ENCODE data around the gene UGCG.
"Not testable (repeated sequence)": the region's sequence is repeated elsewhere in the genome, so short reads cannot be mapped to it uniquely, and the experiment has no call there.

UGCG gene

DNA sequence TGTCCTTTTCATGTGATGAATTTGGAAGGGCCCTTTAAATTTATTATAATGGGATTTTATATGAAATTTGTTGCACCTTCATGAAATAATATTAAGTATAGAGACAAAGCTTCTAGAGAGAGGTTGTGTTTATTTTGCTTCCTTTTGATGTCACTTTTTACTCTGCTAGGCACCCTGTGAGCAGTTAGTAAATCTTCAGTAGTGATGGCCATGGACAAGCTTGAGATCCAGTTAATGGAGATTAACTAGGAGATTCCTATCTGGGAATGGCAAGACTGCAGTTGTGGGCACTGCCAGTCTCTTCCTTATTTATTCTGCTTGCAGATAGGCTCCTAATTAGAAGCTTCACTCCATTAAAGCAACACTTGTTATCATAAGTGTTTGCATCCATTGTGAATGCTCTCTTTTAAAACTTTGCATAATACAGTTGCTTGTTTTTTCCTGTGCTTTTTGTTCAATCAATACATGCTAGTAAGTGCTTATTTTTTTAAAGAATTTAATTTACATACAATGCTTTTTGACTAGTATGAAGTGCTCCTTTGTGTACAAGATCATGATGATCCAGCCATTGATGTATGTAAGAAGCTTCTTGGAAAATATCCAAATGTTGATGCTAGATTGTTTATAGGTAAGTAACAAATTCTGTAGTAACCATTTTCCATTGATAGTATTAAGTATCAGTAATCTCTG, 25.9 kb downstream of the UGCG start:
- no peak for DNase-seq

GRCh38 chr9:111924281-111924680, 27.7 kb downstream of the UGCG start:
- no peak for DNase-seq

DNA sequence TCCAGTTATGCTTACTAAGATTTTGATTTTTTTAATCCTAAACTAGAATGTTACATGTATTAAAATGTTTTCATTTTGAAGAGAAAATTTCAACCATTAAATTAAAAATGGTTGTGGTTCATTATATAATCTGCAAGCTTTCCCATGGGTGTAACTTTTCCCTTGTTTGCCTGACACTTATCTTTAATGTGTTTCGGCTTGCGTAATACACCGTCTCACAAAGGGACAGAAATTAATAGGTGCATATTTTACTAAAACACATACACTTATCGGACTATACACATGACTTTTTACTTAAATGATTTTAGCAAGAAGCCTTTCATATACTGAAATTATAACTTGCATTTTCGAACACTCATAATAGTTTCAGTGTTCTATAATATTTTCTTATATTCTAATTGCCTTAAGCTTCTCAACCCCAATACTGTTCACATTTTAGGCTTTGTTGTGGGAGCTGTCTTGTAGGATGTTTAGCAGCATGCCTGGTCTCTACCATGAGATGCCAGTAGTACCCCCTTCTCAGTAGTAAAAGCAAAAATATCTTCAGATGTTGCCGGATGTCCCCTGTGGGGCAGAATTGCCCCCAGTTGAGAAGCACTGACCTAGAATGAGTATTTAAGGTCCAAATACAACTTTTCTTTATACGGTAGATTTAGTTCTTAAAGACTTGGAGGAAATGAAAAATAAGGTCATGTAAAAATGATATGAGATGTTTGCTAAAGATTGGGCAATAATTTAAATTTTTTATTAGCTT, 28.6 kb downstream of the UGCG start:
- no peak for DNase-seq

DNA sequence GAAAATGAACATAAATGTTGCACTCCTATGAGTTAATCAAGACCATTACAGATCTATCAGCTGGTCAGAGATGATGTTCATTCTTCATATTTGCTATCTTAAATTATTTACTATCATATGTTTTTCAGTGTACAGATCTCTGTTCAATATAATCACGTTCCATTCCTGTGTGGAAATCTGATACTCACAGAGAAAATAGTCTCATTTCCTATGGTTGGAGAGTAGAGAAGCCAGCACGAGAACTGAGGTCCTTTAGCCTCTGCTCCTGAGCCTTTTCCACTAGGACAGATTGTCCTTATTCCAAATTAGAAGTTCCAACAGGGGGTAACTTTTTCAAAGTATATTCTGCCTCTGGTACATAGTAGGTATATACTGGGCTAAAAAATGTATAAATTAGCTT, 29.2 kb downstream of the UGCG start:
- no peak for DNase-seq

DNA sequence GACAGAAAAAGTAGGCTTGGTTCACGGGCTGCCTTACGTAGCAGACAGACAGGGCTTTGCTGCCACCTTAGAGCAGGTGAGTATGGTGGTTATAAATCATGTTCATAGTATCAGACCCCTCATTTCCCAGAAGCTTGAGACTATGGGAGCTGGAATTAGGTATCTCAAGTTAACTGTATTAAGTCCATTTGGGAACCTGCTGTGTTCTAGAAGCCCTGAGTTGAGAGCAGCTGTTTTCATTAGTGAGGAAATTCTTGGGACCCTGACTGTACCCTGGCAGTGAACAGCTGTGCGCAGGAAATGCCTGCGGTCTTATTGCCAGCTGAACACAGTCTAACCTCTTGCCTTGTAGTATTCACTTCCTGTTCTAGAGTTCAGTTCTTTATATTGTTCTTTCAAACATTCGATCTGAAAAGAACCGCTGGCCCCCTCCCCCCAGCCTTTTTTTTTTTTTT, 29.8 kb downstream of the UGCG start:
- no peak for DNase-seq

DNA sequence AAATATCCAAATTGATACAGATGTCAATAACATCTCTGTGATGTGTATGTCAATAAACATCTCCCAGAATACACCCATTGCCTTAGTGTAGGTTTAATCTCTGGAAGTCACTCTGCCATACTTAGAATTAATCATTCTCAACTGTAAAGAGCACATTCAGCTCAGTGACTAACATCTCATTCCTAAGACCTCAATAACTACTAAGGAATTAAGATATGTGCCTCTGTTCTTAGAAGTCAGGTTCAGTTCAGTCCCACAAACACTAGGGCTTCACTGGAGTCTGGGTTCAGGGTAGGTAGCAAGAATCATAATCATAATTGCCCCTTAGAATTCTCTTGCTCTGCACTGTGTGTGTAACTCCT, 31.7 kb downstream of the UGCG start:
- DNase-seq: no peak

DNA sequence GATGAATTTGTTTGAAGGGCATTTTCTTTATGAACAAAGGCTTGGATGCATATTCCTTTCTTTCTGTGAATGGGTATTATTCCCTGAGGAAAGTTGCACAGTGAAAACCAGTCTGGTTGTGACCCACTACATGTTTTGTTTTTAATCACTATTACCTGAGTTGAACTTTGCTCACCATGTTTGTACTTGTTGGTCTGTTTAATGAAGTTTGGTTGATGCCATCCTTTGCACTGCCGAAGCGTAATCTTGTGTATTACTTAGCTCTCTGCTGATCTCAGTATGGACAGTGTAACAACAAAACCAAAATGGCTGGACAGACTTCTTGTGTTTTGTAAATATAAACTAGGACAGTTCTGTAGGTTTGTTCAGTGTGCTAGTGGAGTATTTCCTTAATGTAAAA, 38.1 kb downstream of the UGCG start:
- DNase-seq: no peak

DNA sequence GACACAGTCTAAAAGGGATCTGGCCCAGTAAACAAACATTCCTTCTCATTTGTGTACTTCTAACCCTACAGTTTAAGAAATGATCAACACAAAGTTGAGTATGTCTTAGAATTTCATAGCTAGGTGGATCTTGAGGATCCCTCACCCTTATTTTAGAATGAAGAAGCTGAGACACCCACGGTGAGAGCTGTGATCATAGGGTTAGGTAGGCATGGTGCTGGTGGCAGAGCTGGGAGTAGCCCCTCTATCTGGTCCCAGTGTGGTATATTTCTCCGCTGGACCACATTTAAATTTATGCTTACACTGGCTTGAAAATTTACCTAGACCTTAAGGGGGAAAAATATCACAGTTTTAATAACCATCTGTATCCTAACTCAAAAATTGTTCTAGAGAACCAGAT, 39.8 kb downstream of the UGCG start:
- DNase-seq: no peak

GRCh38 chr9:111937301-111937700, 40.7 kb downstream of the UGCG start:
- no peak for DNase-seq

DNA sequence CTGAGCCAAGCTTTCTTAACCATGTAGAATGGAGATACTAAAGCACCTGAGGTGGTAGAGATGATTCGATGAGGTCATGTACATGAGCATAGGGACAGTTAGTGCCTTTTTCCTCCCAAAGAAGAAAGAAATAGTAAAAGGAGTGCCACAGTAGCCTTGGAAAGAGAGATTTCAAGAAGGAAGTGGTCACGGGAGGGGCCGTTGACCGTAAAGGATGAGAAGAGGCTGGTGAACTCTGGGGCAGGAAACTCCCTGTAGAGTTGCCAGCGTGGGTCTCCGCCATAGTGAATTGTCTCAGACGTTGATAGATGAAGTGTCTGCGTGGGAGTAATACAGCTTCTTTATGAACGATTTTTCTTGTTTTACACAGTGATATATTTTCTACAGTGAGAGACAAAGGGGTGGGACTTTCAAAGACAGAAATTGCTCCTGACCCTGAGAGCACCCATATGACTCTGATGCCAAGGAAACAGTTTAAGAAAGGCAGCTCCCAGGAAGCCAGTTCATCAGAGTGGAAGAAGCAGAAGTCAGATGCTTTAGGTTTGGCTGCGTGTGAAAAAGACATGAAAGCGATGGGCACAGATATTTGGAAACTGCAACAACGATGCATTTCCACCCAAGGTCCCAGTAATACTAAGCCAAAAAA, 41.3 kb downstream of the UGCG start:
- DNase-seq: no peak

DNA sequence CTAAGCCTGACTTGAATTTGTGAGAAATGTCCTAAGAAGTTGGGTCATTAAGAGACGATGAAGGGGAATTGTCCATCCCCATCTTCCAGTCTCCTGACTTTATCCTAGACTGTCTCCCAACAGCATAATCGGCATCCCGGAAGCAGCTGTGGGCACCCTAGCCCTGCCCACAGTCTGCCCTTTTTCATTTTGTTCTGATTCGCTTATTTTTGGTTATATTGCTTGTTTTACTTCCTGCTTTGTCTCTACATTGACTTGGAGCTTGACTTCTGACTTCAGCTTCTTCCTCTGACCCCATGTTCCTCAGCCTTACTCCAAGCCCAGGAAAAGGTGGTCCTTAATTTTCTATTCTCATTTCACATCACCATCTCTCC, 41.8 kb downstream of the UGCG start:
- DNase-seq: no peak

- DNase-seq: no peak
These were observed 42.7 kb downstream of the UGCG start for GRCh38 chr9:111939322-111939721.

DNA sequence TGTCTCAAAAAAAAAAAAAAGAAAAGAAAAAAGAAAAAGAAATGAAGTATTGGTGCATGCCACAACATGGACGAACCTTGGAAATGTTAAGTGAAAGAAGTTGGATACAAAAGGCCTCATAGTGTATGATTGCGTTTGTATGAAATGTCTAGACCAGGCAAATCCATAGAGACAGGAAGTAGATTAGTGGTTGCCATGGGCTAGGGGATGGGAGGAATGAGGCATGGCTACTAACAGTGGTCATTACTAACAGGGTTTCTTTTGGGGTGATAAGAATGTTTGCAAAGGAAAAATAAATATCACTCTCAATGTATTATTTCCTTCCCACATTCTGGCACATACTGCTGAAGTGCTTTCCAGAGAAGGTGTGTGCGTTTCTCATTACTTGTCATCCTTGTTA, 44.1 kb downstream of the UGCG start:
- DNase-seq: no peak

- DNase-seq: no peak
These were observed 46.6 kb downstream of the UGCG start for GRCh38 chr9:111943200-111943599.

DNA sequence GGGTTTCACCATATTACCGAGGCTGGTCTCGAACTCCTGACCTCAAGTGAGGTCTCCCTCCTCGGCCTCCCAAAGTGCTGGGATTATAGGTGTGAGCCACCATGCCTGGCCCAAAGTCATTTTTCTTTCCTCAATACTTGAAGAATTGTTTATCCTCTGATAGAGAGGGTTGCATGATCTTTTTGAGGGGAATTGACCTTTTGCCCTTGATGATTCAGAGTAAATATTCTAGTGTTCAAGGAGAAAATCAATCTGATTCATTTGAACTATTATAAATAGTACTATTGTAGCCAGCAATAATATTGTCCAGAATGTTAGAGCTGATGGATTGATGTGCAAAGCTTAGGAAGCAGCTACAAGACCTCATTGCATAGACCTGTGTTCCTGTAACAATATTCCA, 47.1 kb downstream of the UGCG start:
- no peak for DNase-seq

- DNase-seq: no peak
These were observed 47.7 kb downstream of the UGCG start for GRCh38 chr9:111944241-111944866.

GRCh38 chr9:111945216-111945615, 48.6 kb downstream of the UGCG start:
- DNase-seq: no peak

DNA sequence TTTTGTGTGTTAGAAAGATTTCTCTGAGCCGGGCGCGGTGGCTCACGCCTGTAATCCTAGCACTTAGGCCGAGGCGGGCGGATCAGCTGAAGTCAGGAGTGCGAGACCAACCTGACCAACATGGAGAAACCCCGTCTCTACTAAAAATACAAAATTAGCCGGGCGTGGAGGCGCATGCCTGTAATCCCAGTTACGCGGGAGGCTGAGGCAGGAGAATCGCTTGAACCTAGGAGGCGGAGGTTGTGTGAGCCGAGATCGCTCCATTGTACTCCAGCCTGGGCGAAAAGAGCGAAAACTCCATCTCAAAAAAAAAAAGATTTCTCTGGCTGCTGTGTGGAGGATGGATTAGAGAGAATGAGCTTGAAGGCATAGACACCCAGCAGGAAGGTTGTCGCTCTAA, 51.5 kb downstream of the UGCG start:
- not testable (repeated sequence) for DNase-seq

- DNase-seq: no peak
These were observed 52.3 kb downstream of the UGCG start for GRCh38 chr9:111948951-111949350.

- DNase-seq: no peak
These were observed 53.3 kb downstream of the UGCG start for GRCh38 chr9:111949919-111950318.

GRCh38 chr9:111952559-111952958, 55.9 kb downstream of the UGCG start:
- no peak for DNase-seq

GRCh38 chr9:111953444-111953843, 56.8 kb downstream of the UGCG start:
- no peak for DNase-seq

DNA sequence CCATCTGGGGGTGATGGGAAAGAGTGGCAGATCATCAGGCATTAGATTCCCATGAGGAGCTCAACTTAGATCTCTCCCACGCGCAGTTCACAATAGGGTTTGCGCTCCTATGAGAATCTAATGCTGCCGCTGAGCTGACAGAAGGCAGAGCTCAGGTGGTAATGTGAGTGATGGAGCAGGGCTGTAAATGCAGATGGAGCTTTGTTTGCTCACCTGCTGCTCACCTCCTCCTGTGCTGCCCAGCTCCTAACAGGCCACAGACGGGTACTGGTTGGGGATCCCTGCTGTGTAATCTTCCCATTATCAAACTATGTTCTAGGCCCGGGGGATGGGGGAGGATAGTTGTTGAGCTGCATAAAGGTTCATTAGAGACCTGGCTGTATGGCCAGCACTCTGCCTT, 58.4 kb downstream of the UGCG start:
- peak; percentile 19 for DNase-seq

All from NCI-H526 treated with DMSO at 0.1 percent for 48 hours (cell line).